ENCODE results near the gene TSPAN10. TPM values are rescaled to one million over a fixed set of nuclear protein-coding genes. Genes with fewer than 3 reads are reported as not detected.

TSPAN10 gene
- total and polyA plus RNA-seq, 2 of the 4 experiments (the other 2 are of a cell fraction), result 1.4 to 4.5 TPM

DNA sequence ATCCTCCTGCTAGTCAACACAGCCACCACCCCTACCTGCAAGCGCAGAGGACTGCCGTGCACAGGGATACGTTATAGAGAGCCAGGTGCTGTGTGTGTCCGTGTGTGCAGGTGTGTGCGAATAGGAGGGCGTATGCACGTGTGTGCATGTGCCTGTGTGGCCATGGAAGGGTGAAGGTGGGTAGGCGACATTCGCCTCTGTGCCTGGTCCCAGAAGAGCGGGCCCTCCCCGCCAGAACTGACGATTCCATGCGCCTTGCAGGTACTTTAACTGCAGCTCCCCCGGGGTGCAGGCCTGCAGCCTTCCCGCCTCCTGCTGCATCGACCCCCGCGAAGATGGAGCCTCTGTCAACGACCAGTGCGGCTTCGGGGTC, 10.6 kb downstream of the TSPAN10 start:
- Histone ChIP-seq H3K56ac (ENCODE audit: extremely low read depth, insufficient read depth, low read length) (no peak overlapping the region), H2AFZ (replicated peaks; ENCODE audit: low read length, poor library complexity) (peak overlapping the region; percentile 13), H3K9ac (ENCODE audit: low read depth, low read length) (no peak overlapping the region), H3K23ac (ENCODE audit: low read depth, low read length) (no peak overlapping the region), H3K79me1 (ENCODE audit: low read depth in 1 of 2, low read length in 2 of 2) (peaks cover 0 to 1% of the 10 kb centered on the region in 2 experiments; a peak in 1 of 4 replicates), H2AK9ac (replicated peaks; ENCODE audit: low read depth, low read length, poor library complexity) (no peak overlapping the region), H3K27ac (ENCODE audit: insufficient read depth, low read length) (no peak overlapping the region), H3K36me3 (ENCODE audit: control insufficient read depth, insufficient read depth, low read length) (0 out of 2 replicates have a peak, but pooled peaks cover 2% of the 10 kb centered on the region), H3K9me1 (ENCODE audit: insufficient read depth, low read length) (peaks cover 12% of the 10 kb centered on the region), H2BK20ac (ENCODE audit: low read depth, low read length) (no peak overlapping the region), H4K91ac (ENCODE audit: insufficient read depth, low read depth, low read length) (no peak overlapping the region), H4K5ac (ENCODE audit: low read depth, low read length) (no peak overlapping the region), H2BK120ac (ENCODE audit: low read depth, low read length) (no peak overlapping the region), H3K27me3 (ENCODE audit: control insufficient read depth, insufficient read depth, low read length) (peaks cover 19% of the 10 kb centered on the region), H4K8ac (ENCODE audit: low read depth in 2 of 2, low read length in 2 of 2) (no peak overlapping the region), H2AK5ac (ENCODE audit: low read depth, low read length) (no peak overlapping the region), H3K18ac (ENCODE audit: low read depth, low read length) (no peak overlapping the region), H3K4me3 (ENCODE audit: insufficient read depth, low read depth, low read length) (no peak overlapping the region), H3K4me1 (ENCODE audit: control insufficient read depth, insufficient read depth, low read length) (peaks cover 6% of the 10 kb centered on the region), H2BK5ac (ENCODE audit: low read depth, low read length, poor library complexity, severe bottlenecking) (no peak overlapping the region), H3K14ac (replicated peaks; ENCODE audit: low read depth, low read length) (no peak overlapping the region), H3K4me2 (ENCODE audit: low read depth, low read length) (no peak overlapping the region), H4K20me1 (ENCODE audit: insufficient read depth, low read length) (peaks cover 3% of the 10 kb centered on the region; the same call in 1 of the 2 replicates), H3K4ac (ENCODE audit: low read depth, low read length) (no peak overlapping the region), H3K9me3 (ENCODE audit: control insufficient read depth, insufficient read depth, low read length) (peaks cover 8% of the 10 kb centered on the region; the same call in 1 of the 2 replicates), H2BK15ac (ENCODE audit: low read depth, low read length) (no peak overlapping the region)
- WGBS, 2 experiments (ENCODE audit: extremely low coverage in 2 of 2, insufficient read length in 1 of 2), result 4% methylated on average over 12 of the region's 21 CpGs; no CpG with 5 or more reads in 1 of the 2 experiments
- ATAC-seq (ENCODE audit: low read depth), result no peak
- TF ChIP-seq RFX5 (IDR thresholded peaks at IDR 0.05; ENCODE audit: low read depth, low read length) (no peak), BHLHE40 (IDR thresholded peaks at IDR 0.05; ENCODE audit: low read depth, low read length) (no peak), MAZ (IDR thresholded peaks at IDR 0.05; ENCODE audit: borderline replicate concordance, low read depth, low read length) (no peak)
- TF ChIP-seq, protein P1, sequence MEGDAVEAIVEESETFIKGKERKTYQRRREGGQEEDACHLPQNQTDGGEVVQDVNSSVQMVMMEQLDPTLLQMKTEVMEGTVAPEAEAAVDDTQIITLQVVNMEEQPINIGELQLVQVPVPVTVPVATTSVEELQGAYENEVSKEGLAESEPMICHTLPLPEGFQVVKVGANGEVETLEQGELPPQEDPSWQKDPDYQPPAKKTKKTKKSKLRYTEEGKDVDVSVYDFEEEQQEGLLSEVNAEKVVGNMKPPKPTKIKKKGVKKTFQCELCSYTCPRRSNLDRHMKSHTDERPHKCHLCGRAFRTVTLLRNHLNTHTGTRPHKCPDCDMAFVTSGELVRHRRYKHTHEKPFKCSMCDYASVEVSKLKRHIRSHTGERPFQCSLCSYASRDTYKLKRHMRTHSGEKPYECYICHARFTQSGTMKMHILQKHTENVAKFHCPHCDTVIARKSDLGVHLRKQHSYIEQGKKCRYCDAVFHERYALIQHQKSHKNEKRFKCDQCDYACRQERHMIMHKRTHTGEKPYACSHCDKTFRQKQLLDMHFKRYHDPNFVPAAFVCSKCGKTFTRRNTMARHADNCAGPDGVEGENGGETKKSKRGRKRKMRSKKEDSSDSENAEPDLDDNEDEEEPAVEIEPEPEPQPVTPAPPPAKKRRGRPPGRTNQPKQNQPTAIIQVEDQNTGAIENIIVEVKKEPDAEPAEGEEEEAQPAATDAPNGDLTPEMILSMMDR (conservative IDR thresholded peaks at IDR 0.05; ENCODE audit: low read depth, low read length), result no peak
- TF ChIP-seq, protein P2, sequence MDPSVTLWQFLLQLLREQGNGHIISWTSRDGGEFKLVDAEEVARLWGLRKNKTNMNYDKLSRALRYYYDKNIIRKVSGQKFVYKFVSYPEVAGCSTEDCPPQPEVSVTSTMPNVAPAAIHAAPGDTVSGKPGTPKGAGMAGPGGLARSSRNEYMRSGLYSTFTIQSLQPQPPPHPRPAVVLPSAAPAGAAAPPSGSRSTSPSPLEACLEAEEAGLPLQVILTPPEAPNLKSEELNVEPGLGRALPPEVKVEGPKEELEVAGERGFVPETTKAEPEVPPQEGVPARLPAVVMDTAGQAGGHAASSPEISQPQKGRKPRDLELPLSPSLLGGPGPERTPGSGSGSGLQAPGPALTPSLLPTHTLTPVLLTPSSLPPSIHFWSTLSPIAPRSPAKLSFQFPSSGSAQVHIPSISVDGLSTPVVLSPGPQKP (IDR thresholded peaks at IDR 0.05; ENCODE audit: borderline replicate concordance, low read depth, low read length), result no peak
- in situ Hi-C loops (cut with MboI; ENCODE audit: low sequenced_read_pairs) (no loop called here), intact Hi-C loops (cut with micrococcal nuclease) (no loop called here), dilution Hi-C loops (cut with HindIII; ENCODE audit: low sequenced_read_pairs, unreplicated experiment) (no loop called here)
- POLR2A ChIA-PET (ENCODE audit: unreplicated experiment), result no interaction called here
- DNase-seq, result no peak
- CTCF ChIA-PET, result no interaction called here
- no TSS peak for BruUV-seq (replicated peaks)
